Nephron (organoid): ENCODE data around the gene POLR2A.
A peak's percentile ranks its signal among the peaks of the same experiment; 100 is the strongest.

Experiments used
- H3K27ac Mint-ChIP-seq, 3 experiments: 2 replicates each; pipeline ENCODE4 v1.8.0; 2020; ENCODE audit warnings: mixed read lengths in 3 of 3, mild to moderate bottlenecking in 2 of 3, moderate library complexity in 1 of 3
- H3K27me3 Mint-ChIP-seq: 2 replicates; pipeline ENCODE4 v1.8.0; 2021; ENCODE audit warnings: low read depth, mild to moderate bottlenecking, moderate library complexity, mixed read lengths
- H3K36me3 Mint-ChIP-seq: 2 replicates; pipeline ENCODE4 v1.8.0; 2020; ENCODE audit warnings: low read depth, mixed read lengths
- H3K4me1 Mint-ChIP-seq: 2 replicates; pipeline ENCODE4 v1.8.0; 2020; ENCODE audit warnings: mixed read lengths
- H3K4me3 Mint-ChIP-seq, 3 experiments: 2 replicates each; pipeline ENCODE4 v1.8.0; 2020; ENCODE audit warnings: mild to moderate bottlenecking in 3 of 3, mixed read lengths in 3 of 3, moderate library complexity in 2 of 3
- H3K9me3 Mint-ChIP-seq: 2 replicates; pipeline ENCODE4 v1.8.0; 2020; ENCODE audit warnings: mixed read lengths
- CTCF ChIP-seq, 3 experiments: fragments of 200-600 bp; sonication (generic); IDR thresholded peaks; one replicate each; pipeline ENCODE4 v1.5.0; 2021; ENCODE audit warnings: antibody characterized with exemption in 3 of 3; ENCODE audit not compliant: unreplicated experiment in 3 of 3

The POLR2A gene

DNA sequence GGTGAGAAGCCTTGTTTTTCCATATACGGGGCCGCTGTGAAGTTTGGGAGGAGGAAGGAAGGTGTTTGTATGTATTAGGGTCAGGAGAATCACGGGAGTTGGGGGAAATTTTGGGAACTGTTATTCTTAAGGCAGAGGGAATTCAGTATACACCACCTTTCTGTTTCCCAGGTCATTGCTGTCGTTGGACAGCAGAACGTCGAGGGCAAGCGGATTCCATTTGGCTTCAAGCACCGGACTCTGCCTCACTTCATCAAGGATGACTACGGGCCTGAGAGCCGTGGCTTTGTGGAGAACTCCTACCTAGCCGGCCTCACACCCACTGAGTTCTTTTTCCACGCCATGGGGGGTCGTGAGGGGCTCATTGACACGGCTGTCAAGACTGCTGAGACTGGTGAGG lies 17.6 kb downstream of the POLR2A start:
- peaks cover 85% of the 10 kb centered on the region for H3K36me3 Mint-ChIP-seq
- no peak for TF ChIP-seq CTCF (IDR thresholded peaks at IDR 0.05; ENCODE audit: unreplicated experiment in 3 of 3)
- H3K27ac Mint-ChIP-seq, result no peak overlapping the region

DNA sequence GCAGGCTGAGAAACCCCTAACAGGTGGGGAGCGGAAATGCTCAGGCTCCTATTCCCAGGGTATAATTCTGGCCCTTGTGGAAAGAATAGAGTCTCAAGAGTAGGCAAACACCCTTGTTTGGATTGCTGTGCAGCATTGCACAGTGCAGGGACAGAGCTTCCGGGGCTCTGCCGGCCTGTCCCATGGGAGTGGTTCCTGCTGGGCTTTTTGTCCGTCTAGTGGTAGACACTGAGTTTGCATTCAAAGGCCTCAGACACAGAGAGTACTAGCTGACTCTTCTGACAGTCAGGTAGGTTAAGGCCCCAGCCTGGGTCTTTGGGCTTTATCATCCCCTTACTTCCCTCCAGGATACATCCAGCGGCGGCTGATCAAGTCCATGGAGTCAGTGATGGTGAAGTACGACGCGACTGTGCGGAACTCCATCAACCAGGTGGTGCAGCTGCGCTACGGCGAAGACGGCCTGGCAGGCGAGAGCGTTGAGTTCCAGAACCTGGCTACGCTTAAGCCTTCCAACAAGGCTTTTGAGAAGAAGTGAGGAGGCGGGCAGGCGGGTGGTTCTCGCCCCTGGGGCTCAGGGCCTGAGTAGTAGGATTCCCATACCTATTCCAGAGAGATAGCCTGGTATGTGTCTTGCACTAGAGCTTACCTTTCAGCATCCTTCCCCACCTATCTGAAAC lies 18.1 kb downstream of the POLR2A start:
- H3K36me3 Mint-ChIP-seq, result peaks cover 82% of the 10 kb centered on the region
- H3K4me3 Mint-ChIP-seq, result no peak overlapping the region
- H3K27ac Mint-ChIP-seq, result no peak overlapping the region
- no peaks in the 10 kb centered on the region for H3K27me3 Mint-ChIP-seq
- no peaks in the 10 kb centered on the region for H3K4me1 Mint-ChIP-seq
- H3K9me3 Mint-ChIP-seq, result no peaks in the 10 kb centered on the region
- no peak for TF ChIP-seq CTCF (IDR thresholded peaks at IDR 0.05; ENCODE audit: unreplicated experiment in 3 of 3)

More for the DNA sequence above, 17.6 kb downstream of the POLR2A start:
- Mint-ChIP-seq H3K27me3 (no peaks in the 10 kb centered on the region), H3K4me3 (no peak overlapping the region), H3K4me1 (no peaks in the 10 kb centered on the region), H3K9me3 (no peaks in the 10 kb centered on the region)

DNA sequence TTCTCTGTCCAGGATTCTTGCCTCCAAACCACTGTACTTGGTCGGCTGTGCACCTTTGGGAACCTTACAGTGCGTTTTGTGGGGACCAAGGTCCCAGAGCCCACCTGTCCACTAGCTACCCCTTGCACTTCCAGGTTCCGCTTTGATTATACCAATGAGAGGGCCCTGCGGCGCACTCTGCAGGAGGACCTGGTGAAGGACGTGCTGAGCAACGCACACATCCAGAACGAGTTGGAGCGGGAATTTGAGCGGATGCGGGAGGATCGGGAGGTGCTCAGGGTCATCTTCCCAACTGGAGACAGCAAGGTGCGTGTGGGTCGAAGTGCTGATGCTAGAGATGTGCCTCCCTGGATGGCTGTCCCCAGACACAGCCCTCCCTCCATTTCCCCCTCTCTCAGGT lies 18.8 kb downstream of the POLR2A start:
- peak in 1 of 3 experiments; percentile 24 for TF ChIP-seq CTCF (IDR thresholded peaks at IDR 0.05; ENCODE audit: unreplicated experiment in 3 of 3)
- no peak overlapping the region for H3K4me3 Mint-ChIP-seq
- H3K9me3 Mint-ChIP-seq, result no peaks in the 10 kb centered on the region
- H3K27me3 Mint-ChIP-seq, result no peaks in the 10 kb centered on the region
- no peak overlapping the region for H3K27ac Mint-ChIP-seq
- peaks cover 79% of the 10 kb centered on the region for H3K36me3 Mint-ChIP-seq
- H3K4me1 Mint-ChIP-seq, result no peaks in the 10 kb centered on the region

- no peaks in the 10 kb centered on the region for H3K27me3 Mint-ChIP-seq
- H3K4me3 Mint-ChIP-seq, result no peak overlapping the region
- H3K27ac Mint-ChIP-seq, result no peak overlapping the region
- TF ChIP-seq CTCF (IDR thresholded peaks at IDR 0.05; ENCODE audit: unreplicated experiment in 3 of 3), result no peak
- no peaks in the 10 kb centered on the region for H3K4me1 Mint-ChIP-seq
- H3K9me3 Mint-ChIP-seq, result no peaks in the 10 kb centered on the region
- peaks cover 79% of the 10 kb centered on the region for H3K36me3 Mint-ChIP-seq
These were observed 19.4 kb downstream of the POLR2A start for GRCh38 chr17:7503521-7503920.

- no peak for TF ChIP-seq CTCF (IDR thresholded peaks at IDR 0.05; ENCODE audit: unreplicated experiment in 3 of 3)
- no peaks in the 10 kb centered on the region for H3K4me1 Mint-ChIP-seq
- H3K9me3 Mint-ChIP-seq, result no peaks in the 10 kb centered on the region
- no peaks in the 10 kb centered on the region for H3K27me3 Mint-ChIP-seq
- peaks cover 83% of the 10 kb centered on the region for H3K36me3 Mint-ChIP-seq
- no peak overlapping the region for H3K4me3 Mint-ChIP-seq
- H3K27ac Mint-ChIP-seq, result no peak overlapping the region
These were observed 24.0 kb downstream of the POLR2A start for GRCh38 chr17:7508145-7508544.

DNA sequence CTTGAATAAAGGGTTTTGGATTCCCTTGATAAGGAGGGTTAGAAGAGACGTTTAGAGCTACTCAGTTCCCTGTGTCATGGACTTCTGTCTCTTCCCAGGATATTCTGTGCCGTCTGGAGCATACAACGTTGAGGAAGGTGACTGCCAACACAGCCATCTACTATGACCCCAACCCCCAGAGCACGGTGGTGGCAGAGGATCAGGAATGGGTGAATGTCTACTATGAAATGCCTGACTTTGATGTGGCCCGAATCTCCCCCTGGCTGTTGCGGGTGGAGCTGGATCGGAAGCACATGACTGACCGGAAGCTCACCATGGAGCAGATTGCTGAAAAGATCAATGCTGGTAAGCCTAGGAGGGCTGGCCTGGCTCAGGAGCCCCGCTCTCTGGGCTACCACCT lies 24.7 kb downstream of the POLR2A start:
- Mint-ChIP-seq H3K9me3 (no peaks in the 10 kb centered on the region), H3K27ac (no peak overlapping the region), H3K36me3 (peaks cover 83% of the 10 kb centered on the region), H3K4me1 (no peaks in the 10 kb centered on the region), H3K27me3 (no peaks in the 10 kb centered on the region), H3K4me3 (no peak overlapping the region)
- TF ChIP-seq CTCF (IDR thresholded peaks at IDR 0.05; ENCODE audit: unreplicated experiment in 3 of 3), result no peak
